DOHH2 (cell line): Measurements from ENCODE around the gene COLEC12.

Experiments used
- H3F3A ChIP-seq: fragments of 200-600 bp; sonication (generic), shearing (Covaris generic); 2 replicates; pipeline ENCODE4 v1.6.0; 2016; ENCODE audit warnings: antibody characterized with exemption, mild to moderate bottlenecking; ENCODE audit not compliant: control insufficient read depth, insufficient read depth
- H3K27ac ChIP-seq: fragments of 200-600 bp; sonication (generic); 2 replicates; pipeline ENCODE4 v1.5.1; 2014; ENCODE audit warnings: low read depth, mild to moderate bottlenecking, low read length, moderate library complexity
- H3K27me3 ChIP-seq: fragments of 200-600 bp; sonication (generic); 2 replicates; pipeline ENCODE4 v1.6.1; 2014; ENCODE audit warnings: mild to moderate bottlenecking, low read length, mixed read lengths; ENCODE audit not compliant: control insufficient read depth
- H3K36me3 ChIP-seq: fragments of 200-600 bp; sonication (generic); 2 replicates; pipeline ENCODE4 v1.6.1; 2014; ENCODE audit warnings: mild to moderate bottlenecking, low read length, moderate library complexity, mixed read lengths; ENCODE audit not compliant: control insufficient read depth
- H3K4me1 ChIP-seq: fragments of 200-600 bp; sonication (generic); 2 replicates; pipeline ENCODE4 v1.6.1; 2014; ENCODE audit warnings: mild to moderate bottlenecking, low read length, mixed read lengths; ENCODE audit not compliant: control insufficient read depth
- H3K4me2 ChIP-seq: fragments of 200-600 bp; sonication (generic); 2 replicates; pipeline ENCODE4 v1.6.0; 2014; ENCODE audit warnings: mild to moderate bottlenecking, low read length, moderate library complexity
- H3K4me3 ChIP-seq: fragments of 200-600 bp; sonication (generic); 2 replicates; pipeline ENCODE4 v1.5.1; 2014; ENCODE audit warnings: mild to moderate bottlenecking, low read length, mixed read lengths
- H3K79me2 ChIP-seq: fragments of 200-600 bp; sonication (generic); 2 replicates; pipeline ENCODE4 v1.6.1; 2014; ENCODE audit warnings: mild to moderate bottlenecking, low read length, mixed read lengths; ENCODE audit not compliant: control insufficient read depth
- H3K9me2 ChIP-seq: fragments of 200-600 bp; sonication (generic); replicated peaks from 2 replicates; pipeline ENCODE4 v1.6.1; 2014; ENCODE audit warnings: mild to moderate bottlenecking, low read length, mixed read lengths; ENCODE audit not compliant: control insufficient read depth
- H3K9me3 ChIP-seq: fragments of 200-600 bp; sonication (generic); 2 replicates; pipeline ENCODE4 v1.6.1; 2014; ENCODE audit warnings: antibody characterized with exemption, low read length, mixed read lengths; ENCODE audit not compliant: control insufficient read depth, insufficient read depth
- H4K20me1 ChIP-seq: fragments of 200-600 bp; sonication (generic); 2 replicates; pipeline ENCODE4 v1.6.0; 2014; ENCODE audit warnings: low read depth, mild to moderate bottlenecking, antibody characterized with exemption, low read length, moderate library complexity; ENCODE audit not compliant: control insufficient read depth, insufficient read depth
- CTCF ChIP-seq: fragments of 200-600 bp; sonication (generic); IDR thresholded peaks from one replicate; pipeline ENCODE4 v1.5.1; 2014; ENCODE audit warnings: antibody characterized with exemption, mild to moderate bottlenecking, low read depth, low read length; ENCODE audit not compliant: poor library complexity, severe bottlenecking
- EZH2phosphoT487 ChIP-seq: fragments of 200-600 bp; sonication (generic); IDR thresholded peaks from 2 replicates; pipeline ENCODE4 v1.6.1; 2017; ENCODE audit warnings: borderline replicate concordance, mild to moderate bottlenecking, antibody characterized with exemption, low read length, moderate library complexity, mixed read lengths

The COLEC12 gene

GRCh38 chr18:506264-506663 lies 5.8 kb upstream of the COLEC12 start:
- no peak overlapping the region for H3K4me3 ChIP-seq
- no peaks in the 10 kb centered on the region for H3K4me1 ChIP-seq
- no peaks in the 10 kb centered on the region for H3K9me2 ChIP-seq
- H3F3A ChIP-seq: no peaks in the 10 kb centered on the region
- no peaks in the 10 kb centered on the region for H3K36me3 ChIP-seq
- H3K9me3 ChIP-seq: no peaks in the 10 kb centered on the region
- H3K4me2 ChIP-seq: no peak overlapping the region
- H3K27ac ChIP-seq: no peak overlapping the region
- H3K27me3 ChIP-seq: no peaks in the 10 kb centered on the region
- H3K79me2 ChIP-seq: no peaks in the 10 kb centered on the region
- H4K20me1 ChIP-seq: no peaks in the 10 kb centered on the region
- TF ChIP-seq EZH2phosphoT487 (no peak), CTCF (no peak)

- Histone ChIP-seq H3K79me2 (no peaks in the 10 kb centered on the region), H3K9me2 (no peaks in the 10 kb centered on the region), H3K4me3 (no peak overlapping the region), H3K9me3 (no peaks in the 10 kb centered on the region; the same call in 1 of the 2 replicates), H3K4me1 (no peaks in the 10 kb centered on the region), H3K27ac (no peak overlapping the region), H4K20me1 (no peaks in the 10 kb centered on the region), H3F3A (no peaks in the 10 kb centered on the region), H3K36me3 (no peaks in the 10 kb centered on the region), H3K4me2 (no peak overlapping the region), H3K27me3 (no peaks in the 10 kb centered on the region)
- TF ChIP-seq CTCF: no peak
- TF ChIP-seq EZH2phosphoT487: no peak
Observed at GRCh38 chr18:505483-506122, 5.1 kb upstream of the COLEC12 start.

- Histone ChIP-seq H3F3A (no peaks in the 10 kb centered on the region), H3K9me2 (no peaks in the 10 kb centered on the region), H3K27me3 (no peaks in the 10 kb centered on the region), H3K36me3 (no peaks in the 10 kb centered on the region), H3K4me1 (no peaks in the 10 kb centered on the region), H4K20me1 (no peaks in the 10 kb centered on the region), H3K27ac (no peak overlapping the region), H3K79me2 (no peaks in the 10 kb centered on the region), H3K9me3 (no peaks in the 10 kb centered on the region; the same call in 1 of the 2 replicates), H3K4me2 (no peak overlapping the region), H3K4me3 (no peak overlapping the region)
- TF ChIP-seq CTCF (no peak), EZH2phosphoT487 (no peak)
Observed at GRCh38 chr18:501406-501714, 859 bp upstream of the COLEC12 start.
